SK-N-DZ (cell line): Measurements from ENCODE around the gene KLHL10.
A peak's percentile ranks its signal among the peaks of the same experiment; 100 is the strongest.
"Not testable (repeated sequence)": the region's sequence is repeated elsewhere in the genome, so short reads cannot be mapped to it uniquely, and the experiment has no call there.

Source experiments
- DNase-seq: peaks from one replicate; pipeline ENCODE4 v3.0.0-alpha.2; 2015; ENCODE audit warnings: low spot score

Gene KLHL10

GRCh38 chr17:41851382-41851781 is 13.8 kb downstream of the KLHL10 start:
- DNase-seq = not testable (repeated sequence)

- DNase-seq = peak; percentile 40
Observed at GRCh38 chr17:41860254-41860931, 22.8 kb downstream of the KLHL10 start.

GRCh38 chr17:41863074-41863848 is 25.6 kb downstream of the KLHL10 start:
- DNase-seq = no peak

- DNase-seq = no peak
Observed at GRCh38 chr17:41864498-41864835, 26.8 kb downstream of the KLHL10 start.

- peak; percentile 91 for DNase-seq
Observed at GRCh38 chr17:41864836-41865595, 27.4 kb downstream of the KLHL10 start, which contains the start of gene KLHL11. Gene KLHL11, minus strand, starts transcription at chr17:41865423. Its CDS starts 53 bp downstream, at chr17:41865370.

GRCh38 chr17:41865596-41865893 is 27.9 kb downstream of the KLHL10 start:
- no peak for DNase-seq

DNA sequence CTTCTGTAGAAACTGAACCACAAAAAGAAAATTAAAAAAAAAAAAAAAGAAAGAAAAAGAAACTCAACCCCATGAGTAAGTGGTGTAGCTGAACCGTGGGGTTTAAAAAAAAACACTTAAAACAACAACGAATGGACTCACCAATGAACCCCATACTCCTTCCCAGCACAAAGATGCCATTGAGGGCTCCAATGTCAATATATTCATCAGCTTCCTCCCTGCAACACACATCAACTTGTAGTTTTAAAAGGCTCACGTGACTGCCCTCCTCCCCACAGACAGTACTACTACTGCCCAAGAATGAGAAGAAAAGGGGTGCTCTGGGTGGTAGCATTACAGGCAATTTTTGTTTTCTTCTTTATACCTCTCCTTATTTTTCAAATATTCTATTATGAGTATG is 30.9 kb downstream of the KLHL10 start:
- no peak for DNase-seq

GRCh38 chr17:41869426-41869825 is 31.8 kb downstream of the KLHL10 start:
- no peak for DNase-seq

GRCh38 chr17:41870097-41870496 is 32.5 kb downstream of the KLHL10 start:
- no peak for DNase-seq

- no peak for DNase-seq
Observed at GRCh38 chr17:41870627-41871026, 33.0 kb downstream of the KLHL10 start.

GRCh38 chr17:41871789-41872188 is 34.2 kb downstream of the KLHL10 start:
- no peak for DNase-seq

- DNase-seq = no peak
Observed at GRCh38 chr17:41873559-41874292, 36.1 kb downstream of the KLHL10 start.

DNA sequence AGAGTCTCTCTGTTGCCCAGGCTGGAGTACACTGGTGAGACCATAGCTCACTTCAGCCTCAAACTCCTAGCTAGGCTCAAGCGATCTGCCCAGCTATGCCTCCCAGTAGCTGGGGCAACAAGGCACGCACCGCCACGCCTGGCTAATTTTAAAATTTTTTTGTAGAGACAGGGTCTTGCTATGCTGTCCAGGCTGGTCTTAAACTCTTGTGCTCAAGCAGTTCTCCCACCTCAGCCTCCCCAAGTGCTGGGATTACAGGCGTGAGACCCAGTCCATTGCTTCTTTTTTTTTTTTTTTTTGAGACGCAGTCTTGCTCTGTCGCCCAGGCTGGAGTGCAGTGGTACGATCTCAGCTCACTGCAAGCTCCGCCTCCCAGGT is 36.7 kb downstream of the KLHL10 start:
- not testable (repeated sequence) for DNase-seq

- DNase-seq = no peak
Observed at GRCh38 chr17:41880130-41880529, 42.5 kb downstream of the KLHL10 start.

DNA sequence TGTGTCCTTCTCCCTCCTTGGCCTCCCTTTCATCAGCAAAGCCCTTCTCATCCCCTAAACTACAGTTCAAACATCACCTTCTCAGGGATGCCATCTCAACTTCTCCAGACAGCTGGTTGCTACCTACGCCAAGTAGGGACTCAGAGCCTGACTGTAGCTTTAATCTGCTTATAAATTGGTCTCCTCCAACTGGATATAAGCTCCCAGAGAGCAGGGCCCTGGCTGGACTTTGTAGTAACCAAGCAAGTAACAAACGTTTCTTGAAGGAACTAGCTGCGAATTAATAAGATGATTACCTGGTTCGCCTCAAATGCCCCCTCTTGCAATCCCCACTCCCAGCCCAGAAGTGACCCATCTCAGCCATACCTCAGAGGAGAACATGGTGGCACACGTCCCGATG is 45.1 kb downstream of the KLHL10 start:
- DNase-seq = no peak

- no peak for DNase-seq
Observed at GRCh38 chr17:41885733-41886132, 48.1 kb downstream of the KLHL10 start.

GRCh38 chr17:41888332-41888965 is 50.8 kb downstream of the KLHL10 start:
- no peak for DNase-seq

DNA sequence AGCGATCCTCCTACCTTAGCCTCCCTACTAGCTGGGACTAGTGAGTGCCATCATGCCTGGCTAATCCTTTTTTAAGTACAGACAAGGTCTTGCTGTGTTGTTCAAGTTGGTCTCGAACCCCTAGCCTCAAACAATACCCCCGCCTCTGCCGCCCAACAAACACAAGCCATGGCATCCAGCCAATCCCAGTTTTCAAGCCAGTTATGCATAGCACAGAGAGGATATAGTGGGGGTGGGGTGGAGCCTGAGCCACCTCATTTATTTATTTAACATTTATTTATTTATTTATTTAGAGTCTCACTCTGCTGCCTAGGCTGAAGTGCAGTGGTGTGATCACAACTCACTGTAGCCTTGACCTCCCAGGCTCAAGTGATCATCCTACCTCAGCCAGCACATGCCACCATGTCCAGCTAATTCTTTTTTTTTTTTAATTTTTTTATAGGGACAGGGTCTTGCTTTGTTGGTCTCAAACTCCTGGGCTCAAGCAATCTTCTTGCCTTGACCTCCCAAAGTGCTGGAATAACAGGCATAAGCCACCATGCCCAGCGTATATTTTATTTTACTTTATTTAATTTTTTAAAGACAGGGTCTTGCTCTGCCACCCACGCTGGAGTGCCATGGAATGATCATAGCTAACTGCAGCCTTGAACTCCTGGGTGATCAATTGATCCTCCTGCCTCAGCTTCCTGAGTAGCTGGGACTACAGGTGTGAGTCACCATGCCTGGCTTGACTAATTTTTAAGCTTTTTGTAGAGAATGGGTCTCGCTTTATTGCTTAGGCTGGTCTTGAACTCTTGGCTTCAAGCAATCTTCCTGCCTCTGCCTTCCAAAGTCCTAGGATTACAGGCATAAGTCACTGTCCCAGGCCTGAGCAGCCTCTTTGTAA is 53.8 kb downstream of the KLHL10 start:
- DNase-seq = no peak

GRCh38 chr17:41892021-41892376 is 54.4 kb downstream of the KLHL10 start:
- no peak for DNase-seq

DNA sequence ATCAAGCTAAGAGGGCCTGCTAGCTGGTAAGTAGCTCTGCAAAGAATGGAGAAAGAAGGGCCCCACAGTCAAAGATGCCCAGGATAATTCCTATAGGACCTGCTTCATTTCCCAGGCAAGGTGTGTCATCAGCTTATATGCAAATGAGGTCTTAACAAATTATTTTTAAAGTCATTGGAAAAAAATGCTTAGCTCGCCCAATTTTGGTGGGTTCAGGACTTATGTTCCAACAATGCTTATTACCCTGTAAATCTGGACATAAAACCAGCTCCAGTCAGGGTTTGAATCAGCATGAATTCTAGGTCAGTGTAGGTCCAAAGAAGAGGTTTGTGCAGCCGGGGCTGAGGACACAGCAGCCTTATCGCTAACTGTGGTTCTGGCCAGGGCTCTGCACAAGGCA is 55.8 kb downstream of the KLHL10 start:
- DNase-seq = no peak
